Subcutaneous adipose tissue (tissue), 4 donors: ENCODE measurements around the gene DIAPH2. TPM values are rescaled to one million over a fixed set of nuclear protein-coding genes. Genes with fewer than 3 reads are reported as not detected.

Source experiments
- CTCF ChIP-seq: fragments of 450-650 bp; IDR thresholded peaks from one replicate; pipeline ENCODE4 v1.5.1; 2016; ENCODE audit warnings: low read depth, mild to moderate bottlenecking, control low read depth, antibody characterized with exemption, moderate library complexity
- total RNA-seq, 4 donors: library from RNA; depleted of rRNA; stranded (reverse); fragments of >200 nt; gene quantifications; one replicate each; pipeline ENCODE4 v1.1.0, GENCODE V29; 2016

The DIAPH2 gene
- total RNA-seq, 4 donors from 2014 or later = 45.0 to 84.6 (median 54.2) TPM

DNA sequence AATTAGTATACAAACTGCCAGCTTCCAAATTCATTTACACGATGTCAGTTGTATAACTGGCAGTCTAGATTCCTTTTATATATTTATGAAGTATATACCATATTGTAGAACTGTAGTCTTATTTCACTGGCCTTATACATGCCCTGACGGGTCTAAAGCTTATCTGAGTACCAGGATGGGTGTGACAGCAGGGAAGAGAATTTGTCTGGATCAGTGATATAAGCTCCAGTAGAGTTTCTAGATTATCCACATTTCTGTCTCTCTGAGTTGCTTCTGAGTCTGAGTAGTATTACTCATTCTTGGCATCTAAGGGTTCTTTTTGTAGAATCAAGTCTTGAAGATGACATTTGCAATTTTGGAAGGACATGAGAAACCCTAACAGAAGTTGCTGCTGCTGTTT, 300.4 kb downstream of the DIAPH2 start:
- no peak for TF ChIP-seq CTCF

- TF ChIP-seq CTCF = no peak
These were observed 302.6 kb downstream of the DIAPH2 start for GRCh38 chrX:96987228-96987627.

- TF ChIP-seq CTCF = no peak
These were observed 305.4 kb downstream of the DIAPH2 start for GRCh38 chrX:96989830-96990571.

- no peak for TF ChIP-seq CTCF
These were observed 309.5 kb downstream of the DIAPH2 start for GRCh38 chrX:96994093-96994492.

- TF ChIP-seq CTCF = no peak
These were observed 312.6 kb downstream of the DIAPH2 start for GRCh38 chrX:96997196-96997595.

DNA sequence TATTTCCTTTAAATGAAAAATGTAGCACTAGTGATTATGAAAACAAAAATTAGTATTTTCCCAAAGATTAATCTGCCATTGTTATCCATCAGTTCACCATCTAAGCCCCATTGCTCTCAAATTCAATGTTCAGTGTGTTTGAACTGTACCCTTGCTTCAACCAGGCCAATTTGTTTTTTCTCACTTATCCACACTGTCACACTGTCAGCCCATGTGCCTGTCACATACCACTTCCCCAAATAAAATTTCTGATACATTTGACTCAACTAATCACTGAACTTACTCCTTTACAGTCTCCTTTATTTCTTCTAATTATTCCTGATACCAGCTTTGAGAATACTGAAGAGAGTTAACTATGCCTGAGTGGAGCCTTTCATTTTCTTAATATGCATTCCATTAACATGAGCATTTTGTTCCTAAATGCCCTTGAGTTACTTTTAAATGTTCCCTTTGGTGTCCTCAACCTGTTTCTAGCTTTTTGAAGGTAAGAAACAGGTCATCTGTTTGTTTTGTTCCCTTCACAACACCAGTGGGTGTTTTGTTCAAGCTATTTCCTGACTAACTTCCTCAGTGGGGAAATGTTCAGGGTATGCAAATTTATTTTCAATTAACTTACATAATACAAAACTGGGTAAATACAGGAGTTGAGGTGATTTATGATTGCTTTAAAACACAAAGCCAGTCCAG, 316.2 kb downstream of the DIAPH2 start:
- no peak for TF ChIP-seq CTCF

- no peak for TF ChIP-seq CTCF
These were observed 321.5 kb downstream of the DIAPH2 start for GRCh38 chrX:97006167-97006566.
